ENCODE results near the gene LAPTM4A. TPM values are rescaled to one million over a fixed set of nuclear protein-coding genes. Genes with fewer than 3 reads are reported as not detected.
"Not testable (repeated sequence)": the region's sequence is repeated elsewhere in the genome, so short reads cannot be mapped to it uniquely, and the experiment has no call there.

LAPTM4A gene
- total RNA-seq, 1 experiment from 2014 or later = 62.7 TPM

- ATAC-seq = no peak
Measured at GRCh38 chr2:20049637-20050036, 1.8 kb downstream of the LAPTM4A start.

GRCh38 chr2:20048488-20049448 is 2.7 kb downstream of the LAPTM4A start:
- Histone ChIP-seq H3K4me1 (ENCODE audit: insufficient read depth, low read length) (peaks cover 33% of the 10 kb centered on the region), H3K9me3 (ENCODE audit: low read length) (no peaks in the 10 kb centered on the region), H3K4me2 (ENCODE audit: low read length) (peak overlapping the region; percentile 95), H3F3A (ENCODE audit: low read length, unreplicated experiment) (peaks cover 5% of the 10 kb centered on the region), H3K79me2 (ENCODE audit: low read length) (peaks cover 72% of the 10 kb centered on the region), H3K9ac (ENCODE audit: low read length) (peak overlapping the region; percentile 93), H3K36me3 (ENCODE audit: low read depth, low read length) (no peaks in the 10 kb centered on the region), H4K20me1 (ENCODE audit: low read length) (peaks cover 24% of the 10 kb centered on the region), H2AFZ (ENCODE audit: low read length) (no peak overlapping the region), H3K9me2 (replicated peaks; ENCODE audit: low read length) (no peaks in the 10 kb centered on the region), H3K4me3 (ENCODE audit: low read length) (peak overlapping the region; percentile 79), H3K27ac (ENCODE audit: low read length) (no peak overlapping the region), H3K27me3 (ENCODE audit: low read length) (no peaks in the 10 kb centered on the region)
- intact Hi-C loops (cut with micrococcal nuclease) = no loop called here
- no peak for DNase-seq
- no peak for TF ChIP-seq EZH2phosphoT487 (IDR thresholded peaks at IDR 0.05; ENCODE audit: borderline replicate concordance, low read length)
- TF ChIP-seq CTCF (conservative IDR thresholded peaks at IDR 0.05; ENCODE audit: low read depth, low read length) = no peak
- TF ChIP-seq EZH2 (IDR thresholded peaks at IDR 0.05; ENCODE audit: low read length, unreplicated experiment) = no peak
- POLR2A ChIA-PET (ENCODE audit: unreplicated experiment) = no interaction called here
- CTCF ChIA-PET = interaction anchor here (1.3 kb wide), 1 partner anchor 33 kb away, joined by 4 read pairs; no protein-coding TSS in a partner anchor
- BruUV-seq (replicated peaks) = no TSS peak
- no peak for ATAC-seq

More at GRCh38 chr2:20049637-20050036, 1.8 kb downstream of the LAPTM4A start:
- intact Hi-C loops (cut with micrococcal nuclease) = loop anchor here (5.0 kb wide), 1 partner anchor 137 kb away; no protein-coding TSS in a partner anchor
- Histone ChIP-seq H3K79me2 (ENCODE audit: low read length) (peaks cover 63% of the 10 kb centered on the region), H3K27me3 (ENCODE audit: low read length) (no peaks in the 10 kb centered on the region), H3F3A (ENCODE audit: low read length, unreplicated experiment) (peaks cover 5% of the 10 kb centered on the region), H3K4me2 (ENCODE audit: low read length) (peak overlapping the region; percentile 95), H2AFZ (ENCODE audit: low read length) (peak overlapping the region; percentile 4), H3K4me1 (ENCODE audit: insufficient read depth, low read length) (peaks cover 33% of the 10 kb centered on the region), H3K9ac (ENCODE audit: low read length) (peak overlapping the region; percentile 93), H3K9me3 (ENCODE audit: low read length) (no peaks in the 10 kb centered on the region), H3K9me2 (replicated peaks; ENCODE audit: low read length) (no peaks in the 10 kb centered on the region), H3K4me3 (ENCODE audit: low read length) (peak overlapping the region; percentile 79), H3K36me3 (ENCODE audit: low read depth, low read length) (no peaks in the 10 kb centered on the region), H3K27ac (ENCODE audit: low read length) (peak overlapping the region; percentile 91), H4K20me1 (ENCODE audit: low read length) (peaks cover 24% of the 10 kb centered on the region)
- CTCF ChIA-PET = no interaction called here
- POLR2A ChIA-PET (ENCODE audit: unreplicated experiment) = no interaction called here
- DNase-seq = no peak
- BruUV-seq (replicated peaks) = no TSS peak
- TF ChIP-seq EZH2phosphoT487 (IDR thresholded peaks at IDR 0.05; ENCODE audit: borderline replicate concordance, low read length) = no peak
- no peak for TF ChIP-seq EZH2 (IDR thresholded peaks at IDR 0.05; ENCODE audit: low read length, unreplicated experiment)
- no peak for TF ChIP-seq CTCF (conservative IDR thresholded peaks at IDR 0.05; ENCODE audit: low read depth, low read length)

GRCh38 chr2:20045712-20046292 is 5.6 kb downstream of the LAPTM4A start:
- H3K79me2 ChIP-seq (ENCODE audit: low read length) = peaks cover 92% of the 10 kb centered on the region
- CTCF ChIA-PET; H2AFZ ChIP-seq (ENCODE audit: low read length); H3K36me3 ChIP-seq (ENCODE audit: low read depth, low read length); H3F3A ChIP-seq (ENCODE audit: low read length, unreplicated experiment); H3K9ac ChIP-seq (ENCODE audit: low read length); intact Hi-C loops (cut with micrococcal nuclease); H3K27me3 ChIP-seq (ENCODE audit: low read length); DNase-seq; POLR2A ChIA-PET (ENCODE audit: unreplicated experiment); H3K4me3 ChIP-seq (ENCODE audit: low read length); ATAC-seq; H3K27ac ChIP-seq (ENCODE audit: low read length); BruUV-seq (replicated peaks); H3K9me3 ChIP-seq (ENCODE audit: low read length); H3K4me2 ChIP-seq (ENCODE audit: low read length); H3K9me2 ChIP-seq (replicated peaks; ENCODE audit: low read length): not testable (repeated sequence)
- peaks cover 29% of the 10 kb centered on the region for H4K20me1 ChIP-seq (ENCODE audit: low read length)
- peaks cover 28% of the 10 kb centered on the region for H3K4me1 ChIP-seq (ENCODE audit: insufficient read depth, low read length)
